Kidney epithelial cell (primary cell): ENCODE results near the gene BPIFA1. TPM values are rescaled to one million over a fixed set of nuclear protein-coding genes. Genes with fewer than 3 reads are reported as not detected.

Experiments used
- DNase-seq: peaks from one replicate; pipeline ENCODE4 v3.0.0-alpha.2; 2010; ENCODE audit warnings: low read depth
- H3K27me3 ChIP-seq: 2 replicates; pipeline ENCODE4 v1.6.0; 2011; ENCODE audit warnings: low read length; ENCODE audit not compliant: control insufficient read depth, insufficient read depth
- H3K36me3 ChIP-seq: 2 replicates; pipeline ENCODE4 v1.5.1; 2011; ENCODE audit warnings: low read length; ENCODE audit not compliant: control insufficient read depth, insufficient read depth
- H3K4me3 ChIP-seq: 2 replicates; pipeline ENCODE4 v1.5.1; 2011; ENCODE audit warnings: low read depth, mild to moderate bottlenecking, control low read depth, low read length
- total RNA-seq: library from RNA; depleted of rRNA; stranded (reverse); fragments of >200 nt; gene quantifications from 2 replicates; pipeline ENCODE4 v1.2.3, GENCODE V29; 2015
- TF ChIP-seq, protein P1 (sequence below): IDR thresholded peaks from 2 replicates; pipeline ENCODE4 v1.5.1; 2011; ENCODE audit warnings: mild to moderate bottlenecking, moderate library complexity, low read length, control low read depth, inconsistent platforms; ENCODE audit not compliant: insufficient read depth, poor library complexity, severe bottlenecking

The BPIFA1 gene
- total RNA-seq, 1 donor from 2014 or later = not detected

DNA sequence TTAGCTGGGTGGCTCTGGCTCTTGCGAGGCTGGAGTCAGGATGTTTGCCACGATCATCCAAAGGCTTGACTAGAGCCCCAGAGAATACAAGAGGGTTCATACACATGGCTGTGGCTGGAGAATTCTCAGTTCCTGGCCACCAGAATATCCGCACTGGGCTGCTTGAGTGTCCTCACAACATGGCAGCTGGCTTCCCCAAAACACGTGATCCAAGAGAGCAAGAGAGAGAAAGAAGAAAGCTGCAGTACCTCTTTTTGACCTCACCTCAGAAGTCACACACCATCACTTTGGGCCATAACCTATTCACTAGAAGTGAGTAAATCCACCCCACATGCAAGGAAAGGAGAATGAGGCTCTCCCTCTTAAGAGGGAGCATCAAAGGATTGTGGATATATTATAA is 25.7 kb downstream of the BPIFA1 start:
- DNase-seq = no peak
- H3K36me3 ChIP-seq = no peaks in the 10 kb centered on the region
- TF ChIP-seq, protein P1, sequence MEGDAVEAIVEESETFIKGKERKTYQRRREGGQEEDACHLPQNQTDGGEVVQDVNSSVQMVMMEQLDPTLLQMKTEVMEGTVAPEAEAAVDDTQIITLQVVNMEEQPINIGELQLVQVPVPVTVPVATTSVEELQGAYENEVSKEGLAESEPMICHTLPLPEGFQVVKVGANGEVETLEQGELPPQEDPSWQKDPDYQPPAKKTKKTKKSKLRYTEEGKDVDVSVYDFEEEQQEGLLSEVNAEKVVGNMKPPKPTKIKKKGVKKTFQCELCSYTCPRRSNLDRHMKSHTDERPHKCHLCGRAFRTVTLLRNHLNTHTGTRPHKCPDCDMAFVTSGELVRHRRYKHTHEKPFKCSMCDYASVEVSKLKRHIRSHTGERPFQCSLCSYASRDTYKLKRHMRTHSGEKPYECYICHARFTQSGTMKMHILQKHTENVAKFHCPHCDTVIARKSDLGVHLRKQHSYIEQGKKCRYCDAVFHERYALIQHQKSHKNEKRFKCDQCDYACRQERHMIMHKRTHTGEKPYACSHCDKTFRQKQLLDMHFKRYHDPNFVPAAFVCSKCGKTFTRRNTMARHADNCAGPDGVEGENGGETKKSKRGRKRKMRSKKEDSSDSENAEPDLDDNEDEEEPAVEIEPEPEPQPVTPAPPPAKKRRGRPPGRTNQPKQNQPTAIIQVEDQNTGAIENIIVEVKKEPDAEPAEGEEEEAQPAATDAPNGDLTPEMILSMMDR = no peak
- H3K27me3 ChIP-seq = peaks cover 2% of the 10 kb centered on the region
- H3K4me3 ChIP-seq = no peak overlapping the region

DNA sequence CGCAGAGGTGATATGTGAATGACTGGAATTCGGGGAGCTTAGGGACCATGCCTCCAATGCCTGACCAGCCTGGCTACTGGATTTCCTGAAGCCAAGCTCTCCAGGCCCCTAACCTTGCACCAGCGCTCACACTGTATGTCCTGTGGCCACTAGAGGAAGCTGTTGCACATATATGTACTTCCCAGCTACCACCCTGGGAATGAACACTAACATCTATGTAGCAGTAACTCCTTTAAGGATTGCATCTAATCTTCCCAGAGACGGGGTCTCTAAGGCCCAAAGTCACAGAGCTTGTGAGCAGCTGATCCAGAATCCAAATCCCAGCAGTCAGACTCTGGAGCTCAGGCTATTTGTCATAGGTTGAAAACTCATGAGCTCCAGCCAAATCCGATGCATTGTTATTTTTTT is 26.9 kb downstream of the BPIFA1 start:
- TF ChIP-seq, protein P1 = peak; percentile 77
- peaks cover 2% of the 10 kb centered on the region for H3K27me3 ChIP-seq
- no peak overlapping the region for H3K4me3 ChIP-seq
- DNase-seq = peak; percentile 7
- H3K36me3 ChIP-seq = no peaks in the 10 kb centered on the region

DNA sequence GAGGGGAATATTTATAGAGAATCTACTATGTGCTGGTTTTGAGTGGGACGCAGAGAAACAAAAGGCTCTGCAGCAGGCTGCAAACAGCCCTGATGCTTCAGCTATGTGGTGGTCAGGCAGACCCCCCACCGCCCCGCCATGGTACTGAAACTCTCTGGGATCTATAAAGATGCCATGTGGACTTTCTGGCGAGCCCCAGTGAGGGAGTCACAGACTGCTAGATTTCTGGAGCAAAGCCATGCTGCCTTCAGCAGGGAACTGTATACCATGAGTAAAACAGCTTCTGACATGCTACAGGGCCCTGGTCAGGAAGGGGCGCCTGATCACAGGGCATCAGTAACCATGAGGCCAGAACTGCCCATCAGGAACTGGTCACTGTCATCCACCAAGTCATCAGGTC is 28.0 kb downstream of the BPIFA1 start:
- Histone ChIP-seq H3K4me3 (no peak overlapping the region), H3K36me3 (no peaks in the 10 kb centered on the region), H3K27me3 (peaks cover 2% of the 10 kb centered on the region)
- no peak for DNase-seq
- TF ChIP-seq, protein P1 = no peak

DNA sequence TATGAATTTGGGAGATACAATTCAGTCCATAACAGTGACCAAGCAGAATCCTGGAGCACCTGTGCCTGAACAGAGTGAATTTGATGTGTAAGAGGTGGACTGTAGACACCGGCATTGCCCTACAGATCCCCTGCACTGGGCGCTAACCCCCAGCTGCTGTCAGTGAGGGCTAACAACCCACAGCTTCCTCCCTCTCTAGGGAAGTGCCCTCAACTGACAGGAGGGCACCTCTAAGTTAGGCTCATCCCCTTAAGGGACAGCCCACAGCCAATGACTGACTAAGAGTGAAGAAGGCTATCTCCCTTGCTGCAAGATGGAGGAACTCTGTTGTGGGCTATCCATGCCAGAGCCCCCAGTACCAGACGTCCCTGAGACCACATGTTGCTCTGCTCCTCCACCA is 31.9 kb downstream of the BPIFA1 start:
- Histone ChIP-seq H3K36me3 (no peaks in the 10 kb centered on the region), H3K27me3 (peaks cover 2% of the 10 kb centered on the region), H3K4me3 (no peak overlapping the region)
- TF ChIP-seq, protein P1 = no peak
- DNase-seq = no peak

DNA sequence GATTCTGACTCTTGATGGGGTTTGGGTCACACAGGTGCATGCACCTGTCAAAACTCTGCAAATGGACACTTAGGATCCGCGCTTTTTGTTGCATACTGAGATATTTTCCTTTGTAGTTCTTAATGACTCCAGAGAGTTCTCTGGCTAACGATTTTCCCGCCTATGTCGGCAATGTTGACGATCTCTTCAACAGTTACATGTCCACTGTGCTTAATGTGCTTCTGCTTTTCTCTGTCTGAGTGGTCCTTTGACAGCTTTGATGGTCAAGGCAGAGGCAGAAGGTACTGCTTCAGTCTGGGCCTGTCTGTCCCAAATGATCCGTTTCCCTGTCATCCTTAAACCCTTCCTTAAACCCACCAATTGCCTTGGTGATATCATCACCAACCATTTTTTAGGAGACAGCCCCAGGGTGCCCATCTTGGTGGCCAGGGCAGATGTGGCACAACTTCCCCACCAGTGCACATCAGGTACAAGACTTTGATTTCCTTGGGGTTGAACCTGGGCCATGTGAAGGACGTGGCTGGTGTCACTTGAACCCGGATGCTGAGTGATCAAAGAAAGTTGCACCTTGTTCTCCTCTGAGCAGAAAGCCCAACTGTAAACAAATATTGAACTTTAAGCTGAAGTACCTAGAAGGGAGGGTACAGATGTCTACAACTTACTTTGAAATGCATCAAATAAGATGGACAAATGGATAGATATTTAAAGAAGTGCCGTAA is 36.5 kb downstream of the BPIFA1 start:
- TF ChIP-seq, protein P1 = no peak
- H3K36me3 ChIP-seq = no peaks in the 10 kb centered on the region
- no peak overlapping the region for H3K4me3 ChIP-seq
- DNase-seq = no peak
- H3K27me3 ChIP-seq = peaks cover 6% of the 10 kb centered on the region

DNA sequence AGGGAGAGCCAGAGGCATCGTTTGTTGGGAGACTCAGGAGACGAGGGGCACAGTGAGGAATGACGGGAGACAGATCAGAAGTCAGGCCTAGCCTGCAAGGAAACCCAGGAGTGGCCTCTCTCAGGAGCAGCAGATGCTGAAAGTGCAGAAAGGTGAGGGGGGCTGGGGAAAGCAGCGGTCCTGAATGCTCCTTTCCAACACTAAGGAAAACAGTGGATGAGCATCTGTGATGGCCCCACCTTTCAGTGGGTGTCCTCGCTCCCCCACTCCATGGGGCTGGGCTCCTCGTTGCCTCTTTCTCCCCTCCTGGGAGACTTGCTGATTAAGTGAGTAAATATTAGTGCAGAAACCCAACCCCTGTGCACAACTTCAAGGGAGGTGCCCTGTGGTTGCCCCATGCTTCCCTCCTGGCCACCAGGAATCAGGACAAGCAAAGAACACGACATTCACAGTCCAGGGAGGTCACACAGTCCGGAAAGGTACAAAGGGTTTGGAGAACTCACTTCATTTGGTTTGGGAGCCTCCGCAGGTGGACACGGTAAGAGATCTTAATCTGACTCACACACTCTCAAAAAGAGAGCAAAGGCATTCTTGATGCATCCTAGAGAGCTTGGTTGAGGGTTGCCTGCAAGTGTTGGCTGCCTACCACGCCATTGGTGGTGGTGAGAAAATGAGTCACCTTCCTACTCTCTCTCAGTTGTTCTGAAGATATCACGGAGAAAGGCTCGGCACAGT is 37.5 kb downstream of the BPIFA1 start:
- Histone ChIP-seq H3K4me3 (no peak overlapping the region), H3K27me3 (peaks cover 6% of the 10 kb centered on the region), H3K36me3 (no peaks in the 10 kb centered on the region)
- DNase-seq = no peak
- TF ChIP-seq, protein P1 = no peak
